HUES64 (cell line): Measurements from ENCODE around the gene LIN52.
A peak's percentile ranks its signal among the peaks of the same experiment; 100 is the strongest.

Experiments used
- H3K27ac ChIP-seq: 2 replicates; pipeline ENCODE4 v1.7.0; 2013; ENCODE audit warnings: low read depth, low read length, inconsistent platforms
- H3K27me3 ChIP-seq: 2 replicates; pipeline ENCODE4 v1.6.1; 2013; ENCODE audit warnings: mild to moderate bottlenecking, low read length; ENCODE audit not compliant: insufficient read depth
- H3K36me3 ChIP-seq: 2 replicates; pipeline ENCODE4 v1.6.1; 2013; ENCODE audit warnings: mild to moderate bottlenecking, low read length; ENCODE audit not compliant: insufficient read depth
- H3K4me1 ChIP-seq: 2 replicates; pipeline ENCODE4 v1.6.1; 2013; ENCODE audit warnings: mild to moderate bottlenecking, low read length, moderate library complexity; ENCODE audit not compliant: insufficient read depth
- H3K4me3 ChIP-seq: 2 replicates; pipeline ENCODE4 v1.5.1; 2013; ENCODE audit warnings: mild to moderate bottlenecking, low read length, moderate library complexity
- H3K9ac ChIP-seq: 2 replicates; pipeline ENCODE4 v1.6.1; 2013; ENCODE audit warnings: mild to moderate bottlenecking, low read depth, low read length
- H3K9me3 ChIP-seq: 2 replicates; pipeline ENCODE4 v1.6.1; 2013; ENCODE audit warnings: low read depth, low read length; ENCODE audit not compliant: insufficient read depth
- WGBS: fragments of 150-250, 120-280 bp; methylation state at CpG from one replicate; pipeline ENCODE4 v1.1.7; 2013; ENCODE audit warnings: missing lambda C conversion rate; 5-methylcytosine and 5-hydroxymethylcytosine counted together

Gene LIN52

DNA sequence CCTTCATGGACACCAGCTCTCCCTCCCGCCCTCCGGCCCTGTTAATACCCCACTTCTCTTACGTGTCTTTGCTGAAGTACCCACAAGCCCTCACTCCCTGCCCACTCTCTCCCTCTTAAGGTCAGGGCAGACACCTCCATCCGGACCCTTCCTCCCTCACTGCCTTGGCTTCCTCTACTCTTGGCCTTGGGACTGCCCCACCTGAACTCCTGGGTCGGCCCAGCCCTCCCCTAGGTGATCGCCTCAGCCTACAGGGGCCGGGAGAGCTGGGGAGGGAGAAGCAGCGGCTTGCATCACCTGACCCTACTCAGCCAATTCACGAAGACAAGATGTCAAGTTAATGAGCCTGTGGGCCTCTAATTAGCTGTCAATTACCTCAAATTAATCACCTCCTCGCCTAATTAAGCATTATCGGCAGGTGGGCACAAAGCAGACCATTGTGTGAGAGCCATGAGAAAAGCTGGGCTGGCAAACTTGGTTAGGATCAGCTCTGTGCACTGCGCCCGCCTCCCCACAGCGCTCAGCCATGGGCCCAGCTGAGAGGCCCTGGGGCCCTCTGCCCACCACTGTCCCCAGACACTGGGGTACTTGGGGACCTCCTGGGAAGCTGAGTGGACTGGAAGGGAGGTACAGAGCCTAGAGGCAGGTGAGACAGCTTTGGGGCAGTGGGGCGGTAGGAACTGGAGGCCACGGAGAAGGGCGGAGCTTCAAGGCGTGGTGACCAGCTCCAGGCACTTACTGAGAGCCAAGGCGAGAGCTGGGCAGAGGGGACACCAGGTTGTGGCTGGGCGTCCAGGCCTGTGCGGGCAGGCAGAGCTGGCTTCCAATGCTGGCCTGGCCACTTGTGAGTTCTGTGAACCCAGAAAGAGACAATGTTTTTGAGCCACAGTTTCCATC is 129.4 kb downstream of the LIN52 start:
- Histone ChIP-seq H3K27me3 (peaks cover 24% of the 10 kb centered on the region), H3K36me3 (no peaks in the 10 kb centered on the region), H3K4me1 (no peaks in the 10 kb centered on the region), H3K9me3 (no peaks in the 10 kb centered on the region), H3K27ac (no peak overlapping the region), H3K9ac (no peak overlapping the region), H3K4me3 (no peak overlapping the region)
- 80% methylated on average over 21 of the region's 21 CpGs for WGBS

DNA sequence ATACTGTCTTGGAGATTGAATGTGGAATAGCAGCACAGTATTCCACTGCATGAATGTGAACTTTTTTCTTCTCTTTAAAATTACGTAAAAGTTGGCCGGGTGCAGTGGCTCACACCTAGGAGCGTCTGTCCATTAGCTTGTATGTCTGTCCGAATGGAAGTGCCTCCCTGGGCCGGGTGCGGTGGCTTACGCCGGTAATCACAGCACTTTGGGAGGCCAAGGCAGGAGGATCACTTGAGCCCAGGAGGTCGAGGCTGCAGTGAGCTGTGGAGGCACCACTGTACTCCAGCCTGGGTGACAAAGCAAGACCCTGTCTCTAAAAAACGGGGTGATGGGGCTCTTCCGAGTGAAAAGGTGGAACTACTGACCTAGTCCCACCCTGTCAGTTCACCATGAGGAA is 131.9 kb downstream of the LIN52 start:
- no peaks in the 10 kb centered on the region for H3K9me3 ChIP-seq
- no peaks in the 10 kb centered on the region for H3K36me3 ChIP-seq
- H3K27me3 ChIP-seq = peaks cover 33% of the 10 kb centered on the region
- H3K4me3 ChIP-seq = no peak overlapping the region
- 91% methylated on average over 11 of the region's 11 CpGs for WGBS
- H3K4me1 ChIP-seq = no peaks in the 10 kb centered on the region
- H3K27ac ChIP-seq = no peak overlapping the region
- no peak overlapping the region for H3K9ac ChIP-seq

DNA sequence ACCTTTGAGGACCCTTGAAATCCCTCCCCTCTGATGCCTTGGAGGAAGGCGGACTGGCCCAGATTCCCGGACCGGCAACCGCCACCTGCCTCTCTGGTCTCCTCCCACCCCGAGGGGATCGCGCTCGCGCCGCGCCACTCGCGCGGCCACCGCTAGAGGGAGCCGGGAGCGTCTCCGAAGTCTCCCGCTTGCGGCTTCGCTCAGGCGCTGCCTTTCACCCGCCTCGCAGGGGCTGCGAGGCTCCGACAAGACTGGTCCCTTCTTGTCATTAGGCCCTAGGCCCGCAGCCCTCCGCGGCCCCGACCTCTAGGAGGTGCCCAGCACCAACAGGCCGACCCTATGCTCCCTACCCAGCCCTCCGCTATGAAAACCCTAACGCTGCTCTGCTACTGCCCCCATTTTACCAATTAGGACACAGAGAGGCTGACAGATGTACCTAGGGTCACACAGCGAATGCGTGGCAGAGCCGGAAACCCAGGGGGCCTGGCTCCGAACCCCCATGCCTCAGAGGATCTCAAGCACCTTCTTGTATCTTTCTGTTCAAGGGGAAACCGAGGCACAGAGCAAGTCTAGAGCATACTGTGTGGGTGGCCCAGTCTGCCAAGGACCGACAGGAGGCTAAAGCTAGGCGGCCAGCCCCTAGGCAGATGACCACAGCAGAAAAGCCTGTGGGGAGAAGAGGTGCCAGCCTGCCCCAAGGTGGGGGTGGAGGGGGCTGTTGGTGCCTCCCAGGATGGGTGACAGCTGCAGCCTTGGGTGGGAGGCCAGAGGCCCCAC is 133.1 kb downstream of the LIN52 start:
- no peaks in the 10 kb centered on the region for H3K36me3 ChIP-seq
- H3K27me3 ChIP-seq = peaks cover 33% of the 10 kb centered on the region
- H3K9ac ChIP-seq = no peak overlapping the region
- H3K27ac ChIP-seq = no peak overlapping the region
- no peaks in the 10 kb centered on the region for H3K4me1 ChIP-seq
- H3K9me3 ChIP-seq = no peaks in the 10 kb centered on the region
- peak overlapping the region; percentile 24; the same call in 1 of the 2 replicates for H3K4me3 ChIP-seq
- 18% methylated on average over 40 of the region's 40 CpGs for WGBS

DNA sequence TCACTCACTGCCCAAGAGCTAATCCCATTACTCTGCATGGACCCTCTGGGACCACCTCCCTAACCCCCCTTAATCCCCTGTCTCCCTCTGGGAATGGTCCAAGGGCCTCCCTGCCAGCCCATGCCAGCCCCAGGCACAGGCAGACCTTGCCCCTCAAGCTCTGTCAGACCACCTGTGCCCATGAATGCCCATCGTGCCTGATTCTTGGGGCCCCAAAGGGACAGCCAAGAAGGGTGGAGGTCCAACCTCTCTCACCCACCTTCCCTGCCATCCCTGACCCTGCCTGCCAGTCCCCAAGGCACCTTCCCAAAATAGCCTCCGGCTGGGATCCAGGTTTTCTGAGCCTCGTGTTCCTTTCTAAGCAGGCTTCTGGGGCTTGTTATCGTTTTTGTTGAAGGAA is 133.7 kb downstream of the LIN52 start:
- no peak overlapping the region for H3K27ac ChIP-seq
- H3K4me3 ChIP-seq = no peak overlapping the region
- H3K9me3 ChIP-seq = no peaks in the 10 kb centered on the region
- H3K9ac ChIP-seq = no peak overlapping the region
- peaks cover 33% of the 10 kb centered on the region for H3K27me3 ChIP-seq
- no peaks in the 10 kb centered on the region for H3K36me3 ChIP-seq
- H3K4me1 ChIP-seq = no peaks in the 10 kb centered on the region
- 79% methylated on average over 4 of the region's 4 CpGs for WGBS

DNA sequence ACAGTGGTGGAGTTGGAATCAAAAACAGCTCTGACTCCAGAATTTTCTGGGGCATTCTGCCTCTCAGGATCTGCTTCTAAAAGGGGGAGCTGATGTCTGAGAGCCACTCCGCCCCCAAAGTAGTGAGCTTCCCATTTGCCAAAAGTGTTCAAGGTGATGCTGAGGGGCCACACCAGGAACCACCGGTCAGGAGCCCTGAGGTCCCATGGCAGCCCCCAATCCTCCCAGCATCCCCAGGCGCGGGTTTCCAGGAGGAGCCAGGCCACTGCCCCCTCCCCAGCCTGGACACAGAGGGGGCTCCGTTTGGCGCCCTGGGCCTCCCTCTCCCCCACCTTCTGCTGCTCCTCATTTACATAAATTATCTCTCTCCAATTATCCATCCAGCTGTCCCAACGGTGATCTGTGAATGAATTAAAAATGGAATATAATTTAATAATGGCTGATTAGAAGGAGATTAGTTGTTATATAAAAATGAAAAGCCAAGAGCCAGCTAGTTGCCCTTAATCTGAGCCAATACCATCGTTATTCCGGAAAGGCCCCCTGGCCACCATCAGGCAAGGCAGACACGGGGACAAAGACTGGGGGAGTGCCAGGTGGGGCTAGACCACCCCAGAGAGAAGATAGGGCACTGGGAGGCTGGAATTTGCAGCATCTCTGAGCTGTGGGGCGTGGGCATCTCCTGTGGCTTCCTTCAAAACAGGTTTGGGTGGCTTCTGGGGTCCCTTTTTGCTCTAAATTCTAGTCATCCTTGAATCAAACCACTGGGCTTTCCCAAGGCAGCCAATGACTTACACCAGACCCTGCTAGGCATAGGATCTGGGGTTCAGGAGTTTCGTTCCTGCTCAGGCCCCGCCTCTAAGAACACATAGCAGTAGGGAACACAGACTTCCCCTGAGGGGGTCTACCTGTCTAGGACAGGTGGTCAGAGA is 134.8 kb downstream of the LIN52 start:
- Histone ChIP-seq H3K4me1 (no peaks in the 10 kb centered on the region), H3K9ac (no peak overlapping the region), H3K9me3 (no peaks in the 10 kb centered on the region), H3K27ac (no peak overlapping the region), H3K4me3 (no peak overlapping the region), H3K36me3 (no peaks in the 10 kb centered on the region), H3K27me3 (peaks cover 33% of the 10 kb centered on the region)
- WGBS = 84% methylated on average over 12 of the region's 13 CpGs

DNA sequence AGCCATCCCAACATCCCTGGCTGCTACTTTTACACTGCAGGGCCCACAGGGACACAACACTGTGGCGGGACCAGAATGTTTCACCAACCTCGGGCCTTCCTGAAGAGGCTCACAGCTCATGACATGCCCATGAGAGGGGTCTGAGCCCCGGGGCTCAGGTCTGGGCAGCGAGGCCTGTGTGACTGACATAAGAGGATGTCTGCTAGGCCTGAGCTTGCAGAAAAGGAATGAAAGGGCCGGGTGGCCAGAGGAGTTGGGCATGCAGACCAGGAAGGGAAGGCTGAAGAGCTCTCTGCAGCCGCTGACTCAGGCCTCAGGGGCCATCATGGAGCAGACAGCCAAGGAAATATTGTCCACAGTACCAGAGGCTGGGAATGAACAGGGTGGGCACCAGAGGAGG is 136.2 kb downstream of the LIN52 start:
- 86% methylated on average over 6 of the region's 6 CpGs for WGBS
- Histone ChIP-seq H3K36me3 (no peaks in the 10 kb centered on the region), H3K4me3 (no peak overlapping the region), H3K4me1 (no peaks in the 10 kb centered on the region), H3K9ac (no peak overlapping the region), H3K27ac (no peak overlapping the region), H3K9me3 (no peaks in the 10 kb centered on the region), H3K27me3 (peaks cover 33% of the 10 kb centered on the region)

DNA sequence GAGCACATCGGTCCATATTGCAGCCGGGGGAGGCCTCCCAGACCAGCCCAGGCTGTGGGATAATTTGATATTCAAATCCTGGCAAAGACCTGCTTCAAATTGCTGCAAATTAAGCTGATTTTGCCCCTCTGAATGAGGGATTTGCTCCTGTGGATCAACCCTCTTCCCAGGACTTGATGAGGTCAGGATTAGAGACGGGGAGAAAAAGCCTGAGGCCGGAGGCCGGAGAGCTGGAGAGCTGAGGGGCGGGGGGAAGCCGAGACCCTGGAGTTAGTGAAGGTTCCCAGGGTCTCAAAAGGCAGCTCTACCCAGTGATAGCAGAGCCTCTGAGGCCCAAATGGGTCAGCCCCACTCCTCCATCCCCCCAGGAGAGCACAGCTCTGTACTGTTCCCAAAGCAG is 137.0 kb downstream of the LIN52 start:
- Histone ChIP-seq H3K9me3 (no peaks in the 10 kb centered on the region), H3K27ac (no peak overlapping the region), H3K27me3 (peaks cover 31% of the 10 kb centered on the region), H3K9ac (no peak overlapping the region), H3K4me3 (no peak overlapping the region), H3K4me1 (no peaks in the 10 kb centered on the region), H3K36me3 (no peaks in the 10 kb centered on the region)
- WGBS = 80% methylated on average over 7 of the region's 7 CpGs

DNA sequence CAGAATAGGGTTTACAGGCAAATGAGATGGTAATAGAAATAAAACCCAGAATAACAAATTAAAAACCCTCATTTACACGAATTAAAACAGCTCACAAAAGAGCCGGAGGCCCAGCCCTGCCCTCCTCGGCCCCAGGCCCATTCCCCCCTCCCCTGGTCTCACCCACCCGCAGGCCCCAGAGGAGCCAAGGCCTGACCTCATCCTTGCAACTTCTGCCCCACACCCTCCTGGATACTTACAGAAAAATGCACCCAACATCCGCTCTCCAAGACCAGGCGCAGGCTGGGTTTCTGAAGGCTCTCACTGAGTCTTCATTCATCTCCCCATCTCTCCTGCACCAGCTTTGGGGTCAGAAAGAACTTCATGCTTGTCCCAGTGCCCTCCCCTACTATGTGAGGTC is 138.3 kb downstream of the LIN52 start:
- 77% methylated on average over 6 of the region's 6 CpGs for WGBS
- Histone ChIP-seq H3K27me3 (peaks cover 20% of the 10 kb centered on the region), H3K36me3 (no peaks in the 10 kb centered on the region), H3K9ac (no peak overlapping the region), H3K27ac (no peak overlapping the region), H3K4me1 (no peaks in the 10 kb centered on the region), H3K9me3 (no peaks in the 10 kb centered on the region), H3K4me3 (no peak overlapping the region)

DNA sequence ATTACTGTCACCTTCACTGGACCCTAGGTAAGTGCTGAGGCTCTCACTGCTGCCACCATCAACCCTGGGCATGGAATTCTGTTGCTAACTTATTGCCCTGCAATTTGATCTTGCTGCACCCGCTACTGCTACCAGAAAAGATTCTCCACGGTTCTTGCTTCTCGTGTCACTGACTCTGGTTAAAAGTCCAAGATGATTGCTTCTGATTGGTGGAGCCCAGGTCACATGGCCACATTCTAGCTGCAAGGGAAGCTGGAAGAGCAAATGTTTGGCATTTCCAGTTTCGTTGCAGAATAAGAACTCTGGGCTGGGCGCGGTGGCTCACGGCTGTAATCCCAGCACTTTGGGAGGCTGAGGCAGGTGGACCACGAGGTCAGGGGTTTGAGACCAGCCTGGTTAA is 147.0 kb downstream of the LIN52 start:
- WGBS = 88% methylated on average over 8 of the region's 8 CpGs
- Histone ChIP-seq H3K4me1 (no peaks in the 10 kb centered on the region), H3K9me3 (0 out of 2 replicates have a peak, but pooled peaks cover 4% of the 10 kb centered on the region), H3K9ac (no peak overlapping the region), H3K36me3 (no peaks in the 10 kb centered on the region), H3K27ac (no peak overlapping the region), H3K4me3 (no peak overlapping the region), H3K27me3 (peaks cover 14% of the 10 kb centered on the region)

DNA sequence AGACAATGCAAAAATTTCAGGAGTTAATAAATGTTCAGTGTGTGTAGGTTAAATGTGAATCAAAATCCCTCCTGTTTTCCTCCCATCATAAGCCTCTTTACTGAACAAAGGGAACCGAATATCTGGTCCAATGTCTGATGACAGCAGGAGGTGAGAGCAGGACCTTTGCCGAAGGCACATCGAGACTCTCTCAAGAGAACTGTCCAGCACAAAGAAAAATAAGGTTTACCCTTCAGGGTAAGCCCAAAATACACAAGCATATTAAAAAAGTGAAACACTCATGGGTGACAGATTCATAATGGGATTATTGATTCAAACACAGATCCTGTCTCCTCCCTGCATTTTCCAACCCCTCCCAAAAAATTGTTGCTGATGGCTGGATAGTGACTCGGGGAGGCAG is 150.3 kb downstream of the LIN52 start:
- Histone ChIP-seq H3K9ac (no peak overlapping the region), H3K27me3 (peaks cover 45% of the 10 kb centered on the region), H3K4me3 (no peak overlapping the region), H3K36me3 (no peaks in the 10 kb centered on the region), H3K4me1 (no peaks in the 10 kb centered on the region), H3K27ac (no peak overlapping the region), H3K9me3 (0 out of 2 replicates have a peak, but pooled peaks cover 4% of the 10 kb centered on the region)
- 84% methylated on average over 3 of the region's 4 CpGs for WGBS
